PC-9 (cell line): ENCODE measurements around the gene FGD4.

Experiments used
- CTCF ChIP-seq: fragments of 200-600 bp; sonication (generic); conservative IDR thresholded peaks from 2 replicates; pipeline ENCODE4 v1.6.1; 2017; ENCODE audit warnings: mixed run types, antibody characterized with exemption, mild to moderate bottlenecking, moderate library complexity
- EZH2 ChIP-seq: fragments of 200-600 bp; sonication (generic); IDR thresholded peaks from 2 replicates; pipeline ENCODE4 v1.8.0; 2017; ENCODE audit warnings: antibody characterized with exemption, low read depth

GRCh38 chr12:32418903-32419519 lies 19.7 kb downstream of the FGD4 start:
- TF ChIP-seq CTCF, result no peak
- no peak for TF ChIP-seq EZH2
